HepG2 (cell line): ENCODE results near the gene PTPRU. TPM values are rescaled to one million over a fixed set of nuclear protein-coding genes. Genes with fewer than 3 reads are reported as not detected.

Experiments used
- FLYWCH1 ChIP-seq: sonication (generic); formaldehyde crosslinking; IDR thresholded peaks from 2 replicates; pipeline ENCODE4 v1.8.1; 2023; ENCODE audit warnings: mild to moderate bottlenecking, missing genetic modification reagents
- HMGXB4 ChIP-seq, 2 experiments: sonication (generic) in 1 of 2; formaldehyde crosslinking in 1 of 2; IDR thresholded peaks; 2 replicates each; pipeline versions ENCODE4 v1.4.0 to v1.6.1; 2018 to 2020; ENCODE audit warnings: missing genetic modification reagents in 2 of 2, borderline replicate concordance in 1 of 2, low read depth in 1 of 2, mild to moderate bottlenecking in 1 of 2, missing biosample characterization in 1 of 2
- HNF4G ChIP-seq, 2 experiments: sonication (generic) in 1 of 2; formaldehyde crosslinking in 1 of 2; IDR thresholded peaks; 2 replicates each; pipeline versions ENCODE4 v1.4.0 to v1.6.1; 2011 to 2020; ENCODE audit warnings: borderline replicate concordance in 2 of 2, low read depth in 2 of 2, mild to moderate bottlenecking in 2 of 2, low read length in 1 of 2, missing genetic modification reagents in 1 of 2, moderate library complexity in 1 of 2
- KDM2A ChIP-seq: sonication (generic); formaldehyde crosslinking; IDR thresholded peaks from 2 replicates; pipeline ENCODE4 v1.4.0; 2020; ENCODE audit warnings: low read depth, missing genetic modification reagents, borderline replicate concordance
- NONO ChIP-seq, 2 experiments: fragments of 450-650 bp in 1 of 2; sonication (generic) in 1 of 2; formaldehyde crosslinking in 1 of 2; IDR thresholded peaks in 1 of 2; conservative IDR thresholded peaks in 1 of 2; 2 replicates each; pipeline versions ENCODE4 v1.6.1 to v1.8.0; 2017 to 2022; ENCODE audit warnings: mild to moderate bottlenecking in 1 of 2, missing genetic modification reagents in 1 of 2, moderate library complexity in 1 of 2
- YEATS2 ChIP-seq: sonication (generic); formaldehyde crosslinking; IDR thresholded peaks from 2 replicates; pipeline ENCODE4 v1.4.0; 2020; ENCODE audit warnings: missing genetic modification reagents, borderline replicate concordance
- ZNF280D ChIP-seq: sonication (generic); formaldehyde crosslinking; IDR thresholded peaks from 2 replicates; pipeline ENCODE4 v1.5.1; 2020; ENCODE audit warnings: mild to moderate bottlenecking, missing genetic modification reagents
- ZNF607 ChIP-seq: sonication (generic); formaldehyde crosslinking; IDR thresholded peaks from 2 replicates; pipeline ENCODE4 v1.5.1; 2020; ENCODE audit warnings: missing genetic modification reagents, mild to moderate bottlenecking, borderline replicate concordance
- ZNF687 ChIP-seq: sonication (generic); formaldehyde crosslinking; IDR thresholded peaks from 2 replicates; pipeline ENCODE4 v1.5.1; 2020; ENCODE audit warnings: mild to moderate bottlenecking, missing genetic modification reagents, moderate library complexity
- polyA plus RNA-seq, 8 experiments: library from polyadenylated mRNA; depleted of rRNA in 3 of 8; stranded (reverse) in 7 of 8; unstranded in 1 of 8; fragments of >200 nt; fragmentation: Illumina TruSeq in 4 of 8; extraction: Trizol in 4 of 8; gene quantifications; 2 replicates each; pipeline versions ENCODE4 v1.2.1 to v1.2.3, GENCODE V29; 2011 to 2016; ENCODE audit warnings: low read depth in 4 of 8, missing spikeins in 1 of 8, mixed read lengths in 1 of 8; ENCODE audit not compliant: insufficient read depth in 1 of 8
- total RNA-seq, 5 experiments: library from RNA; depleted of rRNA; stranded (reverse); fragments of >200 nt; fragmentation: Illumina TruSeq; extraction: Trizol; gene quantifications; 2 replicates each; pipeline ENCODE4 v1.2.3, GENCODE V29; 2016; ENCODE audit warnings: low read depth in 1 of 5
- TF ChIP-seq, protein P1 (sequence below): sonication (generic); formaldehyde crosslinking; IDR thresholded peaks from 2 replicates; pipeline ENCODE4 v1.5.1; 2020; ENCODE audit warnings: mild to moderate bottlenecking, moderate library complexity, missing genetic modification reagents
- TF ChIP-seq, protein P2 (sequence below): sonication (generic); formaldehyde crosslinking; IDR thresholded peaks from 2 replicates; pipeline ENCODE4 v1.4.0; 2020; ENCODE audit warnings: missing genetic modification reagents, borderline replicate concordance

The PTPRU gene
- total and polyA plus RNA-seq, 2 of the 13 experiments (the other 11 are each of a cell fraction or from before 2014, with no cell fraction given): 21.6 to 22.3 TPM

DNA sequence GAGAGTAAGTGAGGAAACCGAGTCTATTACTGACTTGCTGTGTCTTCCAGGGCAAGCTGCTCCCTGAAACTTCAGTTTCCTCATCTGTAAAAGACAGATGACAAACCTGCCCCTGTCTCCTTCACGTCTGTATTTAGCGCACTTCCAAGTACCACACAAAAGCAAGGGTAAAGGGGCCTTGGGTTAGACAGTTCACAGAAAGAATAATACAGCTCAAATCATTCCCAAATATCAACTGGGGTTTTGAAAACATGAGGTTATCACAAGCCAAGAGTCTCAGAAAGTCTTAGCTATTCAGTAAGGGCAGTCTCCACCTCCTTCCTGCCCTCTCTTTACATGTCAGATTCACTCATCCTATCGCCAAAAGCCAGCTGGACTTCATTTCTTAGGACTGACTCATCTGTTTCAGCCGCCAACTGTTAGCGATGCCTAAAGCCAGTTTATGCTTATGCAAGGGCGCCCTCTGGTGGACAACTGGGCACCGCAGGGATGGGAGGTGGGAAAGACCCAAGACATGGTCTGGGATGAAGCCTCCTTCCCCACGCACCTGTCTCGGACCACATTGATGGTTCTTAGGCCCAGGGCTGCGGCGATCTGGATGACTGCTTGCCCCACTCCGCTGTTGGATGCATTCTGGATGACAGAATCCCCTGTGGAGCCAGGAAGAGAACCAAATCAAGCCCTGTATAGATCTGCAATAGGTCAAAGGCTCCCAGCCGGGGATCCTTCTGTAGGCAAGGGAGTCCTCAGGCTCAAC, 33.6 kb upstream of the PTPRU start (continued):
- TF ChIP-seq ZNF280D (CRISPR knock-in tag): no peak
- no peak for TF ChIP-seq ZNF607 (CRISPR knock-in tag)
- TF ChIP-seq FLYWCH1 (CRISPR knock-in tag): no peak
- TF ChIP-seq, protein P1, sequence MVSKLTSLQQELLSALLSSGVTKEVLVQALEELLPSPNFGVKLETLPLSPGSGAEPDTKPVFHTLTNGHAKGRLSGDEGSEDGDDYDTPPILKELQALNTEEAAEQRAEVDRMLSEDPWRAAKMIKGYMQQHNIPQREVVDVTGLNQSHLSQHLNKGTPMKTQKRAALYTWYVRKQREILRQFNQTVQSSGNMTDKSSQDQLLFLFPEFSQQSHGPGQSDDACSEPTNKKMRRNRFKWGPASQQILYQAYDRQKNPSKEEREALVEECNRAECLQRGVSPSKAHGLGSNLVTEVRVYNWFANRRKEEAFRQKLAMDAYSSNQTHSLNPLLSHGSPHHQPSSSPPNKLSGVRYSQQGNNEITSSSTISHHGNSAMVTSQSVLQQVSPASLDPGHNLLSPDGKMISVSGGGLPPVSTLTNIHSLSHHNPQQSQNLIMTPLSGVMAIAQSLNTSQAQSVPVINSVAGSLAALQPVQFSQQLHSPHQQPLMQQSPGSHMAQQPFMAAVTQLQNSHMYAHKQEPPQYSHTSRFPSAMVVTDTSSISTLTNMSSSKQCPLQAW (CRISPR knock-in tag): 0 out of 2 replicates have a peak, but pooled peaks have one; percentile 32
- TF ChIP-seq NONO (IDR thresholded peaks at IDR 0.05): no peak
- 0 out of 2 replicates have a peak, but pooled peaks have one; percentile 27 for TF ChIP-seq NONO (CRISPR knock-in tag; conservative IDR thresholded peaks at IDR 0.05)
- 0 out of 2 replicates have a peak, but pooled peaks have one; percentile 27 for TF ChIP-seq ZNF687 (CRISPR knock-in tag)
- 0 out of 2 replicates have a peak, but pooled peaks have one; percentile 49 for TF ChIP-seq YEATS2 (CRISPR knock-in tag)
- TF ChIP-seq HMGXB4 (CRISPR knock-in tag; IDR thresholded peaks at IDR 0.05; ENCODE audit: borderline replicate concordance in 1 of 2, low read depth in 1 of 2): peak in 1 of 2 experiments; percentile 59; a peak in 1 of 4 replicates
- TF ChIP-seq HNF4G (IDR thresholded peaks at IDR 0.05; ENCODE audit: borderline replicate concordance, low read depth, low read length): no peak
- no peak for TF ChIP-seq HNF4G (CRISPR knock-in tag; IDR thresholded peaks at IDR 0.05; ENCODE audit: borderline replicate concordance, low read depth)
- TF ChIP-seq KDM2A (CRISPR knock-in tag): peak; percentile 80
- TF ChIP-seq, protein P2, sequence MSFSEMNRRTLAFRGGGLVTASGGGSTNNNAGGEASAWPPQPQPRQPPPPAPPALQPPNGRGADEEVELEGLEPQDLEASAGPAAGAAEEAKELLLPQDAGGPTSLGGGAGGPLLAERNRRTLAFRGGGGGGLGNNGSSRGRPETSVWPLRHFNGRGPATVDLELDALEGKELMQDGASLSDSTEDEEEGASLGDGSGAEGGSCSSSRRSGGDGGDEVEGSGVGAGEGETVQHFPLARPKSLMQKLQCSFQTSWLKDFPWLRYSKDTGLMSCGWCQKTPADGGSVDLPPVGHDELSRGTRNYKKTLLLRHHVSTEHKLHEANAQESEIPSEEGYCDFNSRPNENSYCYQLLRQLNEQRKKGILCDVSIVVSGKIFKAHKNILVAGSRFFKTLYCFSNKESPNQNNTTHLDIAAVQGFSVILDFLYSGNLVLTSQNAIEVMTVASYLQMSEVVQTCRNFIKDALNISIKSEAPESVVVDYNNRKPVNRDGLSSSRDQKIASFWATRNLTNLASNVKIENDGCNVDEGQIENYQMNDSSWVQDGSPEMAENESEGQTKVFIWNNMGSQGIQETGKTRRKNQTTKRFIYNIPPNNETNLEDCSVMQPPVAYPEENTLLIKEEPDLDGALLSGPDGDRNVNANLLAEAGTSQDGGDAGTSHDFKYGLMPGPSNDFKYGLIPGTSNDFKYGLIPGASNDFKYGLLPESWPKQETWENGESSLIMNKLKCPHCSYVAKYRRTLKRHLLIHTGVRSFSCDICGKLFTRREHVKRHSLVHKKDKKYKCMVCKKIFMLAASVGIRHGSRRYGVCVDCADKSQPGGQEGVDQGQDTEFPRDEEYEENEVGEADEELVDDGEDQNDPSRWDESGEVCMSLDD (CRISPR knock-in tag): no peak
